ENCODE results near the gene ATG7.
"Not testable (repeated sequence)": the region's sequence is repeated elsewhere in the genome, so short reads cannot be mapped to it uniquely, and the experiment has no call there.

Gene ATG7

DNA sequence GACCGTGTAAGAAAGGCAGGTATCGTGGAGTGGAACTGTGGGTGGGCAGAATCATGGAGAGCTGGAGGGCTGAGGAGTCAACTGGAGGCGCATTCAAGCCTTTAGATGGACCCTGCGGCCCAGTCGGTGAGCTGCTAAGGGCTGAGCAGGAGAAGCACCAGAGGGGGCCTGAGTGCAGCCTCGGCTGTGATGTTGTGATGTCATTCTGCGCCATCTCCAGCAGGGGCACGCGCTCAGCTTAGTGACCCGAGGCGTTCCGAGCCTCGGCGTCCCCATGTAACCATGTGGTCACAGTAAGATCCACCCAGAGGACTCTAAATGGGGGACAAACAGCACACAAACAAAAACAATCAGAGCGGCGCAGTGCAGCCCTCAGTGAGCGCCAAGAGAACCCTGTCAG lies 294.7 kb downstream of the ATG7 start:
- no peak for DNase-seq (ENCODE audit: low read depth, low spot score)

DNA sequence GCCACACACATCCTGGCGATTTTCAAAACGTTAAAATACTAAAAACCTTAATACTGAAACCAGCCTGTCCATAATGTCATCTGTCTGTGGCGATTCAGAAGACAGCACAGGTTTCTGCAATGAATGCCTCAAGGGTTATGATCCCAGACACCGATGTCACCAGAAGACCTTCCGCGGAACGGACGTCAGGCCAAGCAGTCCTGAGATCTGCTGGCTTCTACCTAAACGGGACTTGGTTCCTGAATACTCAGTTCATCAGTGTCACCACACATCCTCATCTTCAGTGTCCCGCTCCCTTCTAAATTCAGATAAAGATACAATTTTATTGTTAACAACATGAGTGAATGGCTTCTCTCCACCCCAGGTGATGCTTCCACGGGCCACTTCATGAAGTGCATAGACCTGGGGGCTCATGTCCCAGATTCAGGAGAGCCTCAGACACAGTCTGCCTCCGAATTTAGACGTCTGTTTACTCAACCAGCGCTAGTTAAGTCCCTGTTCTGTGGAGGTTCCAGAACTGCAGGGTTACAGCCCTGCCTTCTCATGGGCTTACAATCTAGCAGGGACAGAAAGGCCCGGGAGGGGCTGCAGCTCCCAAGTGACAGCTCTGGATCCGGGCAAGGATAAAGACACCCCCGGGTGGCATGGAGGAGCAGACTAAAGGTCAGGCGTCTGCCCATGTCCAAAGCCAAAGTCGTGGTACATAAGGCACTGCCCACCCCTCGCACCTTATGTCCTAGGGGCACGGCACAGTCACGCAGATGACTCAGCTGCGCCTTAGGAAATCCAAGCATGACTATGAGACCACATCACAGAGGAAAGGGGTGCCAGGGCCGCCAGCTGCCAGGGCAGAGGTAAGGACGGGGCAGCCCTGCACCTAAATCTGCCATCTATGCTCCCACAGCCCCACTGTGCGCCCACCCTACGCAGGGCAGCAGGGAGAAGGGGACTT lies 295.6 kb downstream of the ATG7 start:
- DNase-seq (ENCODE audit: low read depth, low spot score), result no peak

DNA sequence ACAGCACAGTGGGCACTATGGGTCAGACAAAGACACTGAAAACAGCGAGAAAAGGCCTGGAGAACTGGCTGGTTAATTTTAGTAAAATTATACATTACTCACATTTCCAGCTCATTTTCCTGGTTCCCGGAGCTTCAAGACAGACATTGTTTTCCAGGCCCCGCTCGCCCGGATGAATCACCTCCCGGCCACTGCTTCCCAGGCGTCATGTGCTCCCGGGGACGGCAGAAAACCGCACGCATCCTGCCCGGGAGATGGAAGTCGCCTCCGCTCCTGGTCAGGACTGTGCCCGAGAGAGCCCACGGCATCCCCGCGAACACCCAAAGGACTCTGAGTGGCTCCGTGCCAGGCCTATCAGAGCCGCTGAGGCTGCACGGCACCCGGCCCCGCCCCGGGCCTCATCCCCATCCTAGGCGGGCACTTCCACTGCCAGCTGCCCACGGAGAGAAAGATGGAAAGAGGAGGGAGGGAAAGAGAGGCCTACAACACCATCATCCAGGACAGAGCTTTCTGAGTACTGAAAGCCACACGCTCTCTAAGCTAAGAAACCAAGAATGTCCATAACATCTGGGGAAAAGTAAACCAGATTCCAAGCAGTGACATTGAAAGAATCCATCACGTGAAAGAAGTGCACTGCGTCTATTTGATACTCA lies 296.4 kb downstream of the ATG7 start:
- no peak for DNase-seq (ENCODE audit: low read depth, low spot score)

DNA sequence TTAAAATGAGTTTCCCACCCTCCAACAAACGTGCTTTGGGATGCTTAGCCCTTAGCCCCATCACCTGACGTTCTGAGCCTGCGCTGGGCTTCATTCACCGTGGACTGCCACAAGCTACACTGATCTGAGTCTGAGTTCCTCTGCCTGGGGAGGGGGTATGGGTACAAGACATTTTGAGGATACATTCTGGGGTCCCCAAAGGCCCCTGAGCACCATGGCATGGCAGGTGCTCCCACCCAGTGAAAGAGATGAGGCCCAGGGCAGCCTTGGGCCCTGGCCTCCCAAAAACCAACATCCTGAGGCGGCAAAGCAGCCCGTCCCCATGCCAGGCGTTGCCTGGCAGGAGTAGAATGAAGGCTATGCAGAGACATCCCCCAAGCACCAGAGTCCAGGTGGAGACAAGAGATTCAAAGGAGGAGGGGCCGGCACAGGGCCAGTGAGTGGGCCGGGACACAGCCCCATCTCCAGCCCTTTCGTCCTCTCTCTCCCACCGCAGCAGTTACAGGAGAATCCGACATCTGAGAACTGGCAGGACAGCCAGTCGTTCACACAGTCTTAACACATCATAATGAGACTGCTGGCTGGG lies 297.1 kb downstream of the ATG7 start:
- DNase-seq (ENCODE audit: low read depth, low spot score), result no peak

DNA sequence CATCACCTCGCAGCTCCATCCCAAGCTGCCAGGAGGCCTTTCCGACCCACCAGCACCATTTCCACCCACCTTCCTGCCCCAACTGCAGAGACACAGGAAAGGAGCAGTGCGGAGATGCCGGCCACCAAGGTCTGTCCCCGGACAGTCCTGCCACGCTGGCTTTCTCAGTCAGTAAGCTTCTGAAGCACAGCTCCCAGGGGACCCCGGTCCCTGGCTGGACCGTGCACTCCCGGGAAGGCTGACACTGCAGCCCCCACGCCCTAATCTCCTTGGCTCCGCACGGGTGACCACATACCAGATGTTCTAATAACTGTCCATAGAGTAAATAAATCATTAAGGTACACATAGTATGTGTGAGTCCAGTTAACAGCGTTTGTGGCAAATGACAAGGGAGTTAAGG lies 298.1 kb downstream of the ATG7 start:
- DNase-seq (ENCODE audit: low read depth, low spot score), result no peak

DNA sequence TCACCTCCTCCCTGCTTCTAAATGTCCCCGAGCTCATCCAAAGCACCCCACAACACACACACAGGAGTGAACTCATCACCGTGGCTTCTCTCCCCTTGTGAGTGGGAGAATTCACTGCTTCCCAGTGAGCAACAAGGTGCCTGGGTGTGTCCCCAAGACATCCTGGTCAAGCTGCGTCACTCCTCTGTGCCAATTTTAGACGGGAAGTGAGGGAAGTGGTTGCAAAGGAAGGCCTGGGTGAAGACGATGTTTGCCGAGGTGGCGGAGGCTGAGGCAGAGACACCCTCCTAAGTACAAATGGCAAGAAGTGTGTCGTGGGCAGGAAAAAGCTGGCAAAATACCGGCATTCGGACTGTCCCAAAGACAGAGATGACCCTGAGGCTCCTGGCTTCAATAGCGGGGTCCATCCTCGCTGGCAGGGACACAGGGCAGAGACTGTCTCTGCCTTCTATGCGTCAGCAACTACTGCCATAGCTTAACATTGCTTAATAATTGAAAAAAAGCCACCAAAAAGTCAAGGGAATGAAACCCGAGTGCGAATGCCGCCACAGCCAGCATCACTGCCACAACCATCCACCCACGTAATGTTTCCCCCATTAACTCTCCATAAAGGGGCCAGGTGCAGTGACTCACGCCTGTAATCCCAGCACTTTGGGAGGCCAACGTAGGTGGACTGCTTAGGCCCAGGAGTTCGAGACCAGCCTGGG lies 298.7 kb downstream of the ATG7 start:
- no peak for DNase-seq (ENCODE audit: low read depth, low spot score)

DNA sequence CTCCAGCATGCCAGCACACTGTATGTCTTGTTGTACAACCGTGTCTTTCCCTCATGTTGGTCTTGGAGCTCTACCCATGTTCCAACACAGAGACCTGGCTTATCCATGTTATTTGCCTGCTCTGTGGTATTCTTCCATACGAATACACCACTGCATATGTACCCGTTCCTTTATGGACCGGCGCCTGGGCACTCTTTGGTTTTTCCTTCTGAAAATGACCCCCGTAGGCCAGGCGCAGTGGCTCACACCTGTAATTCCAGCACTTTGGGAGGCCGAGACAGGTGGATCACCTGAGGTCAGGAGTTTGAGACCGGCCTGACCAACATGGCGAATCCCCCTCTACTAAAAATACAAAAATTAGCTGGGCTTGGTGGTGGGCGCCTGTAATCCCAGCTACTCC lies 300.5 kb downstream of the ATG7 start:
- DNase-seq (ENCODE audit: low read depth, low spot score), result not testable (repeated sequence)

DNA sequence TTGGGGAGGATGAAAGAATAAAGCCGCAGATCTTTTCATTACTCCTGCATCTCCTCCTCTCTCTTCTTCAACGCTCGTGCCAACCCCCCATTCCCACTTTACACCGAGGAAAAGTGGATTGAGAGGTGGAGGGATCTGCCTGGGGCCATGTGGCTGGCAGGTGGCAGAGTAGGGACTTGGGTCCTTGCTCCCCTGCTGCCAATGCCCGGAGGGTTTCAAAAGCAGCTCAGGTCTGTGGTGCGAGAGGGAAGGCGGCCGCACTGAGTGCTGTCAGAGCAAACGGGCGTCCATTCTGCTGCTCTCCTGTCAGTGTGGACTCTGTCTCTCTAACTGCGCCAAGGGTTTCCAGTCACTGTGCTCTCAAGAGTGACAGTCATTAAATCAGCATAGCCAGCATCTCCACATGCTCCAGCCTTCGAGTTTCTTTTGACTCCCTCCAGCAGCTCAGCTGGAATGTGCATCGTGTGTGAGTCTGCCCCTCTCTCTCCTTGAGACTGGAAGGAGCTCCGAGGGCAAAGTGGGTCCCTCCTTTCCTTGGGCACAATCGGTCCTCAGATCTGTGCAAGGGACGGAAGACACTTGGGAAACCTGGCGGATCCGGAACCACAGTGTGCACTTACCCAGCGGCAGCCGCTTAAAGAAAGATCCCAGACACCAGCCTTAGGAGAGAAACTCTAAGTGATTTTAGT lies 302.9 kb downstream of the ATG7 start:
- DNase-seq (ENCODE audit: low read depth, low spot score), result no peak

DNA sequence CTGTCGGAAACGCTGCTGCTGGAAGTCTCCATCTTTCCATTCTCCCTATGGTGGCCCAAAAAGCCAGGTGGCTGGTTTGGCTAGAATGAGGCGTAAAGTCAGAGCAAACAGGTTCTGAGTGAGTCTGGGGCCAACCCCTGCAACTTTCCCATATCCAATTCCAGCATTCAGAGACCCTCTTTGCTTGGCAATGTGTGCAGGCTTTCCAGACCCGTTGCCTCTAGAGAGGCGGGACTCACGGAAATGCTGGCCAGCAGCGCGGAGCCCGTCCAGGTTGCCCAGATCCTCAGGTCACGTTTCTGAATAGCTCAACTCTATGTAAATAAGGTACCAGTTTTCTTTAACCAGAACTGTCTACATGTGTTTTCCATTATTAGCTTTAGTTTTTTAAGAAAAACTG lies 303.5 kb downstream of the ATG7 start:
- DNase-seq (ENCODE audit: low read depth, low spot score), result no peak

DNA sequence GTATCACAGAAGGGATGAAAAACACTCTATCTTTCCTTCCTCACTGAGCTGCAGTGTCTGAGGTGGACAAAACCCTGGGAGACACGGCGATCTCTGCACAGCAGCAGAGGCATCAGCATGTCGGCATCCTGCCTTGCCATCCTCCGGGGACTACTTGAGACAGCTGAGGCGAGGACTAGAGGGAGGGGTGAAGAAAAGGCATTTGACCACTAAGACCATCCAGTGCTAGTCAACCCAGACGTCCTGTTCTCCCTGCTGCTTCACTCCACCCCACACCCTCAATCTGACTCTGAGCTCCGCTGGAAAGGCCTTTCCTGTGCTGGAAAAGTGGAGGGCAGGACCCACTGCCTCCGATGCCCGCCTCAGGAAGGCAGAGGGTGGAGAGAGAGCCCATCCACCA lies 304.3 kb downstream of the ATG7 start:
- no peak for DNase-seq (ENCODE audit: low read depth, low spot score)

DNA sequence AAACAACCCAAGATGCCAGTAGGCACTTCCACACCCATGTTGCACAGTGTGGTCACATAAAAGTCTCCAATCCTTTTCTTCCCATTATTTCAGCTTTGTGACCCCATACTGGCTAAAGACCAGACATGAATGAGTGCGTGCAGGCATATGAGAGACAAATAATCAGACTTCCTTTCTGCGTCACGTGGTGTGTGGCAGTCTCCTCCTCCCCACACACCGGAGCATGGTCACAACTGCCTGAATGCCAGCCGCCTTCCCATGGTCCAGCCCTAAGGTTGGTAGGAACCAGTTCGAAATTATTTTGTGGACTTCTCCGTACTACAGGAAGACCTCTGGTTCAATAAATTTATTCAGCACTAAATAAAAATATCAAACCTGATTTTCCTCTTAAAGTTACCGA lies 306.0 kb downstream of the ATG7 start:
- DNase-seq (ENCODE audit: low read depth, low spot score), result no peak

DNA sequence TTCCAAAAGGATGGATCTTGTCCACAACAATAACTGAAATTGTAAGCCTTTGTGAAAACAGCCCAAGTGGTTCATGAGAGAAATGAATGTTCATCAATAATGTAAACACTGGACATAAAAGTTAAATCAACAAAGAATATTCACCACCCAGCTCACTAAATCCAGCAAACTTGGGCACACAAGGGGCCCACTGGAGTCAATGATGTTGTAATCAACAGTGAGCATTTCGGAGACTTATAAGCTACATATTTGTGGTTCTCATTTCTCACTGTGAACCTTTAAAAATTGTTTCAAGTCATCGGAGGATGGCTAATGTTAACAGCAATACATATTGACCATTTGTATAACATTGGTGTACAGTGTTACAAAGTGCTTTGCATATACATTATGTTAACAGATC lies 308.4 kb downstream of the ATG7 start:
- no peak for DNase-seq (ENCODE audit: low read depth, low spot score)

DNA sequence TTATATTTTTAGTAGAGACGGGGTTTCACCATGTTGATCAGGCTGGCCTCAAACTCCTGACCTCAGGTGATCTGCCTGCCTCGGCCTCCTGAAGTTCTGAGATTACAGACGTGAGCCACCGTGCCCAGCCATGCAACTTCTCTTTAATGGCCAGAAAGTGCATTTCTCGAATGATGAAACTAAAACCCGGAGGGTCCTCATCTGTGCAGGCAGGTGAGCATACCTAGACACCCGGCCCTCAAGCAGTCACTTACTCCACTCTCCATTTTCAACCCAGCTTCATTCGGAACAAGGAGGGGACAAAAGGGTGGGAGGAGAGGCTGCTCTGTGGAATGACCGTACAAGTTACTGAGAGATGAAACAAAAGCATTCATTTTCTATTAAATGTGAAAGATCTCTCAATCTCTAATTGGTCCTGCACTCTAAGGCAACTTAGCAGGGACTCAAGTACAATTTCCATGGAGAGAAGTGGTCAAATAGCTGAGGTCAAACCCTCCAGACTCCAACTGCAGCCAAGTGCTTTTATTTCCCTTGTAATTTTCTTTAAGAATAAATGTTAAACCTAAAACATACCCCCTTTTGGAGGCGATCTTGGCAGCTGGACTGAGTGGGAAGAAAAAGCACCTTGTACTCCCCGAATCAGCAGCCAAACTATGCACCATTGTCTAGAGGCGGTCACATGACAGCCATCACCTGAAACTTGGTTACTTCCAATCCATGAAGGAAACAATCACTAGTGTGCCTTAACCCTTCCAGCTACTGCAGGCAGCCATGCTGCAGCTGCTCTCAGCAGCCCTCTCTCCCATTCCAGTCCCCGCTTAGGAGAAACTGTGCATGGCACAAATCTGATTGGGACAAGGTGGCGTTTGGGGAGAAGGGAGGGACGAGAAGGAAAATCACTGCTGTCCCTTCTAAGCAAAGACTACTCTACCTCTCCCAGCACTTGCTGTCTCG lies 309.3 kb downstream of the ATG7 start:
- no peak for DNase-seq (ENCODE audit: low read depth, low spot score)

DNA sequence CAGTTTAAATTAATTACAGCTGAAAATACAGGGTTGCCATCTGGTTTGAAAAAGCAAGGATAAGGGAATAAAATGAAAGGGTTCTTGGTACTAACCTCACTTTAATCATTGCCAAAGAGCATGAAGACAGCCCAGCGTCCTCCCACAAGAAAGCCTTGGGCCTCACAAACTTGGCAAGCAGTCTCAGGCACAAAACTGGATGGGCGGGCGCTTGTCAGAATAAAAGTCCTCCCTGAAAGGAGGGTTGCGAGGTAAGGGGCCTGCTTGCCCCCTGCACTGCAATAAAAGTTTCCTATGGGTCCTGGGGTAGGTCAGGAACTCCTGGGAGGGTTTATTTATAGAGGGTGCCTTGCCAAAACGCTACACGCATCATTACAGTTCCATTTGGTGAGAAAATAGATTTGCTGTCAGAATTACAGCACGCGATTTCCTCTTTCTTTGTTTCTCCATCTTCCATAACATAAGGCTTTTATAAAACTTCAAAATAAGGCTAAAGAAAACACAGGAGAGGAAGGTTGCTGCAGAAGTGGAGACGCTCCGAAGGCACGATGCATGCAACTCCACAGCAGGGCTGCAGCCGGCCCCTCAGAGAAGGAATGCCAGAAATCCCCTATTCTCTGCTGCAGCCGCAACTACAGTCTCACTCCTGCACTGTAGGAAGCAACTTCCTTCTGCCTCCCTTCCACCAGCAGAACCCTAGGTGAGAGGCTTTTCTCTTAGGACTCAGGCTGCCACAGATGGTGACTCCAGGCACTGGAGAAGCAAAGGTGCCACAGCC lies 310.2 kb downstream of the ATG7 start:
- DNase-seq (ENCODE audit: low read depth, low spot score), result no peak

DNA sequence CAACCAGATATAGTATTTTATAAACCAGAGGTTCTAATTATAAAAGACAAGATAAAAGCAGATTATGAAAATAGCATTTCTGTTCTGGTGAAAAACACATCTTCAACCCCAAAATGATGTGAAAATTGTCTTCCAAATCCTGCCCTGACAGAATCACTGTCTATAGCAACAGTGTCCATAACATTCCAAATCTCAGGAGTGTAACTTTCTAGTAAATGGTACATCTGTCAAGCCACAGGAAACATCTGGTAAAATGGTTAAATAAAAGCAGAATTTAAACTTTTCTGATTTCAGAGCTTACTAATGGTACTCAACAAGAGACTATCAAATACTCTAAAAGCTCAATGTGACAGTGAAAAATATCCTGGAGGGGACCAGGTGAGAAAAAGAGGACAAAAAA lies 311.0 kb downstream of the ATG7 start:
- DNase-seq (ENCODE audit: low read depth, low spot score), result no peak

DNA sequence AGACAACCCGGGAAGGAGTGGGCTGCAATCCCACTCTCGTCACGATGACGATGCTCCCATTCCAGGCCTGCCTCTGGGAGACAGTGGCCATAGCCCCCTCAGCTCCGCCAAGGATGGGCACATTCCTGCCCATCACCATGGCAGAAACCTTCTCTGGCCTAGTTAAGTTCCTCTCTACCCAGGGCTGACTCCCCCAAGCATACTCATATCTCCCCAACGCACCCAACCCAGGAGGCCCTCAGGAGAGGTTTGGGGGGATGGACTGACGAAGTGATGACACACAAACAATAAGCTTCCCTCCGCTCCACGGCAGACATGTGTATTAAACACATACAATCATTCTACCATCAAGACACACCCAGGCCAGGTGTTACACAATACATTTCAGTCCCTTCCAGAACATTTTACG lies 311.4 kb downstream of the ATG7 start:
- no peak for DNase-seq (ENCODE audit: low read depth, low spot score)

DNA sequence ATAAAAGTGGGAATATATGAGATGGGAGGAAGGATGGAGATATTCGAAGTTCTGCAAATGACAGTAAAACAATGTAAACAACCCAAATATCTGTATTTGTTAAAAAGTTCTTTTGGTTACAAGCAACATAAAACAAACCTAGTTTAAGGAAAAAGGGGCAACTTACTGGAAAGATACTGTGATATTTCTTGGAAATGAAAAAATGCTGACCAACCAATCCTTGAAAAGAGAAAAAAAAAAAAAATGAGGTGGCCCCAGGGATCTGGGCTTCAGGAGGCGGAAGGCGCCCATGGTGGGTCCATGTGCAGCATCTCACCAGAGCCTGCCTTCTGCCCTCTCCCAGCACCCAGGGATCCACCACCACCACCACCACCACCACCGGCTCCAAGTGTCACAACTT lies 312.4 kb downstream of the ATG7 start:
- no peak for DNase-seq (ENCODE audit: low read depth, low spot score)

DNA sequence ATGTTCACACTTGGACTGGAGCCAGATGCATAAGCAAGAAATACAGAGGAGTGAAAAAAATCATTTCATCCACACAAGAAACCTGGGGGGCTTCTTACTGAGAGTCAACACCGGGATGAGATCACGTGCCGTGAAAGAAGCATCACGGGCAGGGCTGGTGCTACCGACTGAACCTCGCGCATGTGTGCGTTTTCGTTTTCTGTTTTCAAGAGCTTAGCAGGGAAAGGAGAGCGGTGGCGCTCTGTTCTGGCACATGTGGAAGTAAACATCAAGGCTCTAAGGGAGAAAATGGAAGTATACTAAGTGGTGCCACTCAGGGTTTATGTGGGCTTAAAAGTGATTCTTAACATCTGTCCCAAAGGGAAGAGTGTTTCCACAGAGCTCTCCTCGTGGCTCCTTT lies 315.6 kb downstream of the ATG7 start:
- DNase-seq (ENCODE audit: low read depth, low spot score), result no peak

DNA sequence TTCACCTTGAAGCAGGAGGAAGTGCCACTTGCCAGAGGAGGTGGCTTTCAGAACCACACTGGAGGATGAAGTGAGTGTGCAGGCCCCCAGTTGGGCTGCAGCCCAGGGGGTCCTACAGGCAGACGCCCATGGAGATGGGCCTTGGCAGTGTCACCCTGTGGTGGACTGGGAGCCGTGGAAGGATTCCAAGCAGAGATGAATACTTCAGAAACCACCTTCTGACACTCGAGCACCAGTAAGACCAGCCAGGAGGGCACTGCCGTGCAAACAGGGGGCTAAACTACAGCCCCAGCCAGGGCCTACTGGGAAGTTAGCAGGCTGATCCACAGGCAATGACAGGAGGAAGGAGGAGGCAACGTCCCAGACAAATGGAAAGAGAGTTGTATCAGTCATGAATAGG lies 316.1 kb downstream of the ATG7 start:
- DNase-seq (ENCODE audit: low read depth, low spot score), result no peak

DNA sequence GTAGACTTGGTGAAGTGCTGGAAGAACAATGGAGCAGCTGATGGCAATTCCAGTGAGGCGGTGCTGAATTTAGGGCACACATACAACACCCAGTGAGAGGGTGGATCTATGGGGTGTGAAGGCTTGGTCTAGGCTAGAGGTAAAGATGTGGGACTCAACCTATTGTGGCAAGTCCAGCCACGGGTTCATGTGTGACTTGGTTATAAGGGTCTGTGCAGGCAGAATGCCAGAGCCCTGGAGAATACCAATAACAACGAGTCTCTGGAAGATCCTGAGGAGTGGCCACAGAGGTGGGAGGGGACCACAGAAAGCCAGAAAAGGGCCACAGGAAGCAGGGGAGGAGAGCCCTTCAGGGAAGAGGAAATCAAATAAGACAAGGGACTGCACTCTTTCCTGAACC lies 316.6 kb downstream of the ATG7 start:
- no peak for DNase-seq (ENCODE audit: low read depth, low spot score)

Data from activated naive CD8-positive, alpha-beta T cell treated with anti-CD3 and anti-CD28 coated beads, Interleukin-2, amount 50 U/mL, for 16 hours (primary cell).